Stomach (tissue), 4 donors: Measurements from ENCODE around the gene KIAA0232.

ENCODE experiments used
- EP300 ChIP-seq: sonication (generic); formaldehyde crosslinking; IDR thresholded peaks from one replicate; pipeline ENCODE4 v1.6.1; 2017; ENCODE audit warnings: antibody characterized with exemption
- POLR2A ChIP-seq, 4 donors: fragments of 450-650 bp; IDR thresholded peaks; one replicate each; pipeline ENCODE4 v1.6.1; 2016; ENCODE audit warnings: antibody characterized with exemption in 4 of 4, control low read depth in 2 of 4, mild to moderate bottlenecking in 1 of 4, moderate library complexity in 1 of 4
- POLR2AphosphoS5 ChIP-seq, 3 donors: sonication (generic); formaldehyde crosslinking; IDR thresholded peaks; one replicate each; pipeline ENCODE4 v1.6.1; 2016; ENCODE audit warnings: antibody characterized with exemption in 3 of 3
- TF ChIP-seq, protein P1 (sequence below), 7 experiments: fragments of 450-650 bp in 4 of 7; fragments of 200-600 bp in 3 of 7; sonication (generic) in 3 of 7; IDR thresholded peaks; one replicate each; pipeline ENCODE4 v1.5.1; 2016 to 2019; ENCODE audit warnings: antibody characterized with exemption in 7 of 7, control low read depth in 2 of 7, mild to moderate bottlenecking in 1 of 7

DNA sequence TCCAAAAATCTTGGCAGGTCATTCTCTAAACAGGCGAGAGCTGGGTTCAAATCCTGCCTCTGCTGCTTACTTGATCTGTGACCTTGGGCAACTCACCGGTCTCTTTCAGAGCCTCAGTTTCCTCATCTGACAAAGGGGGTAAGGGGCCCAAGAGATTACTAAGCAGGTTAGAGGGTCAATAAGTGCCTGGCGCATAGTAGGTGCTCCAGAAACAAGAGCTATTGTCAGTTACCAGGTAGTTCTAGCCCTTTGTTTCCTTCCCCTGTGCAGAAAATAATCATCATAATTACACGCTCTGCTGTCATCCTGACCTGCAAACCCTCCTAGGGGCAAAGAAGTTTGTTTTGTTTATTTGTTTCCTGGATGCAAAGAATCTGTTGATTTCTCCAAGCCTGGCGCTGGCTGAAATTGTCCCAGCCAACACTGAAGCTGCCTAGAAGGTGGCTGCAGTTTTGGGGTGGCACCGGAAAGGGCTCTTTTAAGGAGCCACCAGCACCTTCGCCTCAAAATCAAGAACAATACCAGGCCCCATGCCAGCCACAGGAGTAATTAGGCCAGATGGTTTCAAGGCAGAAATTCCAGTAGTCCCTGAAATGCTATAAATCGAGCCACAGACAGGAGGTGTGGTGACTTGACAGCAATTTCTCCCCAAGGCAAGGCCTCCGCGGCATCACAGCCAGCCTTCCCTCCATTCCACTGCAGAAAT lies 10.2 kb upstream of the KIAA0232 start:
- TF ChIP-seq, protein P1, sequence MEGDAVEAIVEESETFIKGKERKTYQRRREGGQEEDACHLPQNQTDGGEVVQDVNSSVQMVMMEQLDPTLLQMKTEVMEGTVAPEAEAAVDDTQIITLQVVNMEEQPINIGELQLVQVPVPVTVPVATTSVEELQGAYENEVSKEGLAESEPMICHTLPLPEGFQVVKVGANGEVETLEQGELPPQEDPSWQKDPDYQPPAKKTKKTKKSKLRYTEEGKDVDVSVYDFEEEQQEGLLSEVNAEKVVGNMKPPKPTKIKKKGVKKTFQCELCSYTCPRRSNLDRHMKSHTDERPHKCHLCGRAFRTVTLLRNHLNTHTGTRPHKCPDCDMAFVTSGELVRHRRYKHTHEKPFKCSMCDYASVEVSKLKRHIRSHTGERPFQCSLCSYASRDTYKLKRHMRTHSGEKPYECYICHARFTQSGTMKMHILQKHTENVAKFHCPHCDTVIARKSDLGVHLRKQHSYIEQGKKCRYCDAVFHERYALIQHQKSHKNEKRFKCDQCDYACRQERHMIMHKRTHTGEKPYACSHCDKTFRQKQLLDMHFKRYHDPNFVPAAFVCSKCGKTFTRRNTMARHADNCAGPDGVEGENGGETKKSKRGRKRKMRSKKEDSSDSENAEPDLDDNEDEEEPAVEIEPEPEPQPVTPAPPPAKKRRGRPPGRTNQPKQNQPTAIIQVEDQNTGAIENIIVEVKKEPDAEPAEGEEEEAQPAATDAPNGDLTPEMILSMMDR (IDR thresholded peaks at IDR 0.05): no peak
- TF ChIP-seq POLR2A (IDR thresholded peaks at IDR 0.05) (no peak), POLR2AphosphoS5 (IDR thresholded peaks at IDR 0.05) (no peak), EP300 (no peak)
